Stimulated activated CD4-positive, alpha-beta T cell treated with anti-CD3 and anti-CD28 coated beads, Interleukin-15, amount 100 ng/mL, for 24 hours (primary cell): ENCODE results near the gene GNAT2.

Source experiments
- DNase-seq: peaks from one replicate; pipeline ENCODE4 v3.0.0-alpha.2; 2020

GNAT2 gene

GRCh38 chr1:109605381-109605780, 14.0 kb downstream of the GNAT2 start:
- no peak for DNase-seq

GRCh38 chr1:109603229-109603628, 16.2 kb downstream of the GNAT2 start:
- no peak for DNase-seq

GRCh38 chr1:109598655-109599054, 20.8 kb downstream of the GNAT2 start:
- no peak for DNase-seq

- DNase-seq, result no peak
These were observed 21.3 kb downstream of the GNAT2 start for GRCh38 chr1:109598156-109598555.

GRCh38 chr1:109595531-109595930, 23.9 kb downstream of the GNAT2 start:
- DNase-seq, result no peak

GRCh38 chr1:109592916-109593315, 26.5 kb downstream of the GNAT2 start:
- no peak for DNase-seq

- no peak for DNase-seq
These were observed 29.7 kb downstream of the GNAT2 start for GRCh38 chr1:109589679-109590078.

GRCh38 chr1:109589177-109589576, 30.2 kb downstream of the GNAT2 start:
- no peak for DNase-seq

- DNase-seq, result no peak
These were observed 33.4 kb downstream of the GNAT2 start for GRCh38 chr1:109586055-109586454.

- DNase-seq, result no peak
These were observed 34.6 kb downstream of the GNAT2 start for GRCh38 chr1:109584766-109585165.

- no peak for DNase-seq
These were observed 37.4 kb downstream of the GNAT2 start for GRCh38 chr1:109582021-109582420.

GRCh38 chr1:109579491-109579890, 39.9 kb downstream of the GNAT2 start:
- DNase-seq, result no peak

- no peak for DNase-seq
These were observed 40.4 kb downstream of the GNAT2 start for GRCh38 chr1:109578947-109579443.

- no peak for DNase-seq
These were observed 45.6 kb downstream of the GNAT2 start for GRCh38 chr1:109573785-109574184.

GRCh38 chr1:109570414-109570813, 49.0 kb downstream of the GNAT2 start:
- no peak for DNase-seq

GRCh38 chr1:109569323-109569722, 50.1 kb downstream of the GNAT2 start:
- no peak for DNase-seq

- DNase-seq, result no peak
These were observed 51.3 kb downstream of the GNAT2 start for GRCh38 chr1:109567877-109568672.

GRCh38 chr1:109566982-109567381, 52.4 kb downstream of the GNAT2 start:
- no peak for DNase-seq

- no peak for DNase-seq
These were observed 54.2 kb downstream of the GNAT2 start for GRCh38 chr1:109565241-109565640.

- DNase-seq, result no peak
These were observed 55.1 kb downstream of the GNAT2 start for GRCh38 chr1:109564194-109564878.

GRCh38 chr1:109559995-109560394, 59.4 kb downstream of the GNAT2 start:
- no peak for DNase-seq

- DNase-seq, result no peak
These were observed 61.9 kb downstream of the GNAT2 start for GRCh38 chr1:109557520-109557919.

- no peak for DNase-seq
These were observed 62.9 kb downstream of the GNAT2 start for GRCh38 chr1:109556563-109556962.
